GM12801 (cell line): ENCODE data around the gene TMEM259.

Experiments used
- TF ChIP-seq, protein P1 (sequence below): IDR thresholded peaks from one replicate; pipeline ENCODE4 v1.5.1; 2011; ENCODE audit warnings: control low read depth; ENCODE audit not compliant: insufficient read length; ENCODE audit errors: extremely low read depth

Gene TMEM259

GRCh38 chr19:1028062-1028926 lies 7.4 kb upstream of the TMEM259 start:
- TF ChIP-seq, protein P1, sequence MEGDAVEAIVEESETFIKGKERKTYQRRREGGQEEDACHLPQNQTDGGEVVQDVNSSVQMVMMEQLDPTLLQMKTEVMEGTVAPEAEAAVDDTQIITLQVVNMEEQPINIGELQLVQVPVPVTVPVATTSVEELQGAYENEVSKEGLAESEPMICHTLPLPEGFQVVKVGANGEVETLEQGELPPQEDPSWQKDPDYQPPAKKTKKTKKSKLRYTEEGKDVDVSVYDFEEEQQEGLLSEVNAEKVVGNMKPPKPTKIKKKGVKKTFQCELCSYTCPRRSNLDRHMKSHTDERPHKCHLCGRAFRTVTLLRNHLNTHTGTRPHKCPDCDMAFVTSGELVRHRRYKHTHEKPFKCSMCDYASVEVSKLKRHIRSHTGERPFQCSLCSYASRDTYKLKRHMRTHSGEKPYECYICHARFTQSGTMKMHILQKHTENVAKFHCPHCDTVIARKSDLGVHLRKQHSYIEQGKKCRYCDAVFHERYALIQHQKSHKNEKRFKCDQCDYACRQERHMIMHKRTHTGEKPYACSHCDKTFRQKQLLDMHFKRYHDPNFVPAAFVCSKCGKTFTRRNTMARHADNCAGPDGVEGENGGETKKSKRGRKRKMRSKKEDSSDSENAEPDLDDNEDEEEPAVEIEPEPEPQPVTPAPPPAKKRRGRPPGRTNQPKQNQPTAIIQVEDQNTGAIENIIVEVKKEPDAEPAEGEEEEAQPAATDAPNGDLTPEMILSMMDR: no peak

DNA sequence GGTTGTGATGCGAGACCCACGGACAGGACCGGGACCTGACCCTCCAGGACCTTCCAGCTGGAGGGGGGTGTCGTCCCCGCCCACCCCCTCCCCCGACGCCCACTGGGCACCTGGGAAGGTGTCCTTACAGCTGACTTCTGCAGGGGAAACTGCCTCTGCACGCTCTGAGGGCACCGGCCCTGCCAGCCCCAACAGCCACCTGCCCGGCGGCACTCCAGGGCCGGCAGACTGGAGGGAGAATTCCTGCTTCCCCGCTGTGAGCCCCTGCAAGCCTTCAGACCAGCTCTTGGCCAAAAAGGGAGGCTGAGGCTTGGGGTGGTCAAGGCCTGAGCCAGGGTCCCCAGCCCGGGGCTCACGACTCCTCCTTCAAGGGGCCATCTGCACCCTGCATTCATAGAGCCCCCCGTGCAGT lies 6.7 kb upstream of the TMEM259 start:
- TF ChIP-seq, protein P1: no peak

- TF ChIP-seq, protein P1: no peak
Measured at GRCh38 chr19:1026783-1027649, 6.1 kb upstream of the TMEM259 start.

DNA sequence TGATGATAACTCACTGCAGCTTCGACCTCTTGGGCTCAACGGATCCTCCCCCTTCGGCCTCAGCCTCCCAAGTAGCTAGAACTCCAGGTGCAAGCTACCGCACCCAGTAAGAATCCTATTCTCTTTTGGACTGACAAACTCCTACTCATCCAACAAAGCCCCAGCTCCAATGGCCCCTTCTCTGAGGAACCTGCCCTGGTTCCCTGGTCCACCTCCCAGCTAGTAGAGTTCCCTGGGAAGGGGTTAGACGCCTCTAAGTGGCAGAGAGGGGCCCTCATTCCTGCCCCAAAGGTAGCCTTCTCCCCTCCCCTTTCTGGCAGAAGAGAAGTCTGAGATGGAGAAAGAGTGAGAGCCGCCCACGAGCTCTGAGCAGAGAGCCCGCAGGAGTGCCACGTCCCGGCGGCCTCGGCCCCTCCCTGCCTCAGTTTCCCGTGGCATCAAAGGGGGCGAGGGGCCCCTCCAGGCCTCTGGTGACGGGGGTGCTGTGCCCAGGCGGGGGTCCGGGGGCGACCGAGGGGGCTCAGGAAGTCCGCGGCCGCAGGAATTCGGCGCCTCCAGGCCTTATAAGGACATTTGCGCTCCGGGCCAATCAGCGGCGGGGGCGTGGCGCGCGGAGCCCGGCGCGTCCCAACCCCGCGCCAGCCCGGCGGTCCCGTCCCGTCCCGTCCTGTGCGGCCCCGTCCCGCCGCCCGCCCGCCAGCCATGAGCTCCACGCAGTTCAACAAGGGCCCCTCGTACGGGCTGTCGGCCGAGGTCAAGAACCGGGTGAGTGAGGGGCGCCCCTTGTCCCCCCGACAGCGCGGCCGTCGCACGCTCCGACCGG lies 5.2 kb upstream of the TMEM259 start, which contains the start of gene CNN2:
Gene CNN2 (plus strand): TSS at position 649 of the 823 bp plus-strand sequence. CDS start 54 bp downstream, at position 703.
- TF ChIP-seq, protein P1: no peak

GRCh38 chr19:1019980-1020867 lies 699 bp downstream of the TMEM259 start:
- TF ChIP-seq, protein P1: no peak

DNA sequence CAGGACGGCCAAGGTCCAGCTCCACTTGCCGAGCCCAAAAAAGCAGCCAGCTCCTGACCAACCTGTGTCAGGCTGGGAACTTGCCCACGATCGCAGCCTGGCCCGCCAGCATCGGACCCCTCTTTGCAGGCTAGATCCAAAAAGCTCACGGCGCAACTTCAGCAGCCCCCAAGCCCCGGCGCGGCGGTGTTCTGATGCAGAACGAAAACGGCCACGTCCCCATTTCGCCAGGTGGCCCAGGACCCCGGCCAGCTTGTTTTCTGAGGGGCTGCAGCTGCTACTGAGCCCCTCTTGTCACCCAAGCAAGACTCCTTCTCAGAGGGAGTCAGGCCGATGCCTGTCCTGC lies 1.3 kb downstream of the TMEM259 start:
- TF ChIP-seq, protein P1: no peak
